ENCODE measurements around the gene UPK1A. TPM values are rescaled to one million over a fixed set of nuclear protein-coding genes. Genes with fewer than 3 reads are reported as not detected.

UPK1A gene
- total and polyA plus RNA-seq, 2 donors (not counting 1 experiment from before 2014, with no cell fraction given): 0.16 TPM; not detected in 1

DNA sequence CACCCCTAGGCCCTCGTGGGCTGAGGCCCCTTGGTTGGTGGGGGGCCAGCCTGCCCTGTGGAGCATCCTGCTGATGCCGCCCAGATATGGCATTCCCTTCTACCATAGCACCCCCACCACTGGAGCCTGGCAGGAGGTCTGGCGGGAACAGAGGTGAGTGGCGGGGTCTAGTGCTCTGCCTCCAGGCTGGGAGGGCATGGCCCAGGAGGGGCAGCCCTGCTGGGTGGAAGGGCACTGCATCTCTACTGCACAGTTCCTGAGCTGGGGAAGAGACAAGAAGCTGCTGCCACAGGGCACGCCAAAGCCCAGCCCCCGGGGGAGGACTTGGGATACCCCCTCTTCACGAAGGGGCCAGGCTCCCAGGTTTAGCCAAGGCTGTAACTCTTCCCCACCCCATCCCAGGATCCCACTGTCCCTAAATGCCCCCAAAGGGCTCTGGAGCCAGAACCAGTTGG lies 49.1 kb downstream of the UPK1A start:
- Histone ChIP-seq H3K4me2 (replicated peaks; ENCODE audit: low read depth, low read length, poor library complexity, severe bottlenecking) (peak overlapping the region; percentile 94), H3K27ac (ENCODE audit: low read length in 2 of 2) (peak overlapping the region; percentile 85), H3K9me3 (ENCODE audit: control extremely low read depth in 1 of 3, control insufficient read depth in 2 of 3, insufficient read depth in 1 of 3, low read length in 2 of 3) (no peaks in the 10 kb centered on the region), H3K27me3 (replicated peaks in 1 of 4; ENCODE audit: control extremely low read depth in 1 of 4, control insufficient read depth in 3 of 4, insufficient read depth in 4 of 4, low read length in 3 of 4) (no peaks in the 10 kb centered on the region), H4K20me1 (ENCODE audit: control insufficient read depth, insufficient read depth, low read length, poor library complexity, severe bottlenecking) (peaks cover 22% of the 10 kb centered on the region), H3K9ac (ENCODE audit: low read length) (peak overlapping the region; percentile 80), H2AFZ (ENCODE audit: insufficient read depth, low read depth, low read length, poor library complexity, severe bottlenecking) (no peak overlapping the region), H3K79me2 (ENCODE audit: control insufficient read depth, insufficient read depth, low read length) (peaks cover 44% of the 10 kb centered on the region), H3K36me3 (replicated peaks in 1 of 2; ENCODE audit: control extremely low read depth in 1 of 2, control insufficient read depth in 1 of 2, extremely low read depth in 1 of 2, insufficient read depth in 2 of 2, low read length in 1 of 2) (peaks cover 0 to 9% of the 10 kb centered on the region in 2 experiments), H3K4me3 (ENCODE audit: control extremely low read depth in 1 of 5, extremely low read depth in 1 of 5, insufficient read depth in 1 of 5, low read depth in 2 of 5, low read length in 4 of 5) (peak overlapping the region in 3 of 5 experiments; percentile 76 to 83 (median 76)), H3K4me1 (ENCODE audit: control insufficient read depth in 2 of 2, insufficient read depth in 2 of 2, low read length in 2 of 2) (peaks cover 39 to 82% of the 10 kb centered on the region in 2 donors)
- CTCF ChIA-PET: interaction anchor here (1.3 to 6.5 kb wide), 5 partner anchors 13 to 33 kb away, joined by 3 to 123 read pairs (median 15); partner anchors contain the start of gene LIN37
- Mint-ChIP-seq H3K27ac (peak overlapping the region; percentile 99), H3K4me1 (peaks cover 74% of the 10 kb centered on the region), H3K27me3 (no peaks in the 10 kb centered on the region), H3K4me3 (peak overlapping the region; percentile 98), H3K9me3 (ENCODE audit: insufficient read depth) (no peaks in the 10 kb centered on the region)
- intact Hi-C loops (cut with micrococcal nuclease): loop anchor here (10.0 kb wide), 2 partner anchors 189 to 371 kb away; partner anchors contain the start of genes FFAR1, HCST, NFKBID and TYROBP
- POLR2A ChIA-PET: interaction anchor here (0.6 to 1.5 kb wide), 4 partner anchors 9 to 33 kb away, joined by 3 to 6 read pairs (median 3); partner anchors contain the start of gene LIN37
- WGBS (ENCODE audit: insufficient coverage): 85% methylated on average over 5 of the region's 7 CpGs
- DNase-seq (no peak), ATAC-seq (ENCODE audit: low read depth) (no peak)
- no peak for TF ChIP-seq EZH2 (IDR thresholded peaks at IDR 0.05; ENCODE audit: borderline replicate concordance, insufficient read depth, low read depth, low read length, poor library complexity, severe bottlenecking)
- TF ChIP-seq, protein P1, sequence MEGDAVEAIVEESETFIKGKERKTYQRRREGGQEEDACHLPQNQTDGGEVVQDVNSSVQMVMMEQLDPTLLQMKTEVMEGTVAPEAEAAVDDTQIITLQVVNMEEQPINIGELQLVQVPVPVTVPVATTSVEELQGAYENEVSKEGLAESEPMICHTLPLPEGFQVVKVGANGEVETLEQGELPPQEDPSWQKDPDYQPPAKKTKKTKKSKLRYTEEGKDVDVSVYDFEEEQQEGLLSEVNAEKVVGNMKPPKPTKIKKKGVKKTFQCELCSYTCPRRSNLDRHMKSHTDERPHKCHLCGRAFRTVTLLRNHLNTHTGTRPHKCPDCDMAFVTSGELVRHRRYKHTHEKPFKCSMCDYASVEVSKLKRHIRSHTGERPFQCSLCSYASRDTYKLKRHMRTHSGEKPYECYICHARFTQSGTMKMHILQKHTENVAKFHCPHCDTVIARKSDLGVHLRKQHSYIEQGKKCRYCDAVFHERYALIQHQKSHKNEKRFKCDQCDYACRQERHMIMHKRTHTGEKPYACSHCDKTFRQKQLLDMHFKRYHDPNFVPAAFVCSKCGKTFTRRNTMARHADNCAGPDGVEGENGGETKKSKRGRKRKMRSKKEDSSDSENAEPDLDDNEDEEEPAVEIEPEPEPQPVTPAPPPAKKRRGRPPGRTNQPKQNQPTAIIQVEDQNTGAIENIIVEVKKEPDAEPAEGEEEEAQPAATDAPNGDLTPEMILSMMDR (IDR thresholded peaks at IDR 0.05): no peak

Data from B cell (primary cell).